GM21447 (cell line): ENCODE data around the gene SNAPC5.
"Not testable (repeated sequence)": the region's sequence is repeated elsewhere in the genome, so short reads cannot be mapped to it uniquely, and the experiment has no call there.

ENCODE experiments used
- ATAC-seq: cut with Tn5 transposase; IDR thresholded peaks from one replicate; pipeline ENCODE4 v1.9.1; 2021; ENCODE audit not compliant: unreplicated experiment

The SNAPC5 gene

DNA sequence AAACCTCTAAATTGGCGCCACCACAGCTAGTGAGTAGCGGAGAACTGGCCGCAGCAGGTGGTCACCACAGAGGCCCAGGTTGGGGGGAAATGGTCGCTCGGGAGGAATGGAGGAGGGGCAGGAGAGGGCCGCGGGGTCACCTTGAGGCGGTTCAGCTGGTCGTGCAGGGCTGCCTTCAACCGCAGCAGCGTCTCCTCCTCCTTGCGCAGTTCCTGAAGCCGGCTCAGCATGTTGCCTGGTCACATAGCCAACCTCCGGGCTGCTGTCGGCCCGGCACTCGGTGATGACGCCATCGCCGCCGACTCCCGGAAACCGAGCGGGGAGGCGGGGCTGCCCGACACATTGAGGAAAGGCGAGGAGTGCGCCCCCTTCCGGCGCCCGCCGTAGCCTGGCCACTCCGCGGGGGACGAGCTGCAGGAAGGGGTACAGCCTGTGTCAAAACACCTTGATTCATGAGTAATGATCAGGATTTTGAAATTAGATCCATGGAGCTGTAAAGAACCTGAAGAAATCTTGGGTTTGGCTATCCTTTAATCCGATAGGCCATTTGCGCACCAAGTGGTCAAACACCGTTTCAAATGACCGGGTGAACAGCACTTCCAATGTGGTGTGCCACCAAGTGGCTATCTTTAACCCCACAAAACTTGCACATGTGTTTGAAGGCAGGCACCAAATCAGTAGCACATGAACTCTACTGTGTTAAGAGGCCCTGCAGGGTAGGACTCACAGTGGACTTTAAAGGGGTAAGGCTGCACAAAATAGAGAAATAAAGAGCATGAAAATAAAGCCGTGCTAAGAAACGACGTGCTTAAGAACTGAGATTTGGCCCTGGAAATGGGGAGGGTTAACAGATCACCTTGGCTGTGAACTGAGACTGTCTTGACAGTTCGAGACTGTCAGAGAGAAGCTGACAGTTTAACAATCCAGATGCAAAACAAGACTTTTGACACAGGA lies at the start of gene SNAPC5:
SNAPC5 (minus strand) TSS at position 261 of the 954 bp plus-strand sequence; CDS start at position 230, 31 bp downstream.
- ATAC-seq = peak; percentile 78

- no peak for ATAC-seq
These were observed 47.7 kb upstream of the SNAPC5 start for GRCh38 chr15:66545255-66545654.

DNA sequence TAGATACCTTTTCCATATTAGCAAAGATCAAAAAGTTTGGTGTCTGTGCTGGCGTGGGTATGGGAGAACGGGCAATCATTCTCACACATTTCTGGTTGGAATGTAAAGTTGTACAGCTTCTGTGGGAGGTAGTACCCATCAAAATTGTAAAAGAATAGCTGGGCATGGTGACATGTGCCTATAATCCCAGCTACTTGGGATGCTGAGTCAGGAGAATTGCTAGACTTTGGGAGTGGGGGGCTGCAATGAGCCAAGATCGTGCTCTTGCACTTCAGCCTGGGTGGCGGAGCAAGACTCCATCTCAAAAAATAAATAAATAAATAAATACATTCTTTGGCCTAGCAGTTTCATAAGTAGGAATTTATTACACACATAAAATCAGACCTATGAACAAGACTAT lies 45.3 kb upstream of the SNAPC5 start:
- ATAC-seq = no peak

GRCh38 chr15:66535056-66535455 lies 37.5 kb upstream of the SNAPC5 start:
- ATAC-seq = no peak

GRCh38 chr15:66524838-66525237 lies 27.3 kb upstream of the SNAPC5 start:
- no peak for ATAC-seq

DNA sequence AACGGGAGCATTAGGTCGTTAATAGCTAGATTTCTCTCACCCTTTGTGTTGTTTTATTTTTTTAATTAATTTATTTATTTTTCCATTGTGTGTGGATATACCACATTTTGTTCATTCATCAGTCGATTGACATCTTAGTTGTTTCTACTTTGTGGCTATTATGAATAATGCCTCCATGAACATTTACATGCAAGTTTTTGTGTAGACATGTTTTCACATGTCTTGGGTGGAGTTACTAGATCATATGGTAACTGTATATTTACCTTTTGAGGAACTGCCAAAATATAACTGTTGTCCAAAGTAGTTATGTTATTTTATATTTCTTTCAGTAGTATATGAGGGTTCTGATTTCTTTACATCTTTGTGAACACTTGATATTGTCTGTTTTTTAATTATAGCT lies 26.4 kb upstream of the SNAPC5 start:
- ATAC-seq = no peak

GRCh38 chr15:66515901-66516322 lies 18.4 kb upstream of the SNAPC5 start:
- ATAC-seq = no peak

DNA sequence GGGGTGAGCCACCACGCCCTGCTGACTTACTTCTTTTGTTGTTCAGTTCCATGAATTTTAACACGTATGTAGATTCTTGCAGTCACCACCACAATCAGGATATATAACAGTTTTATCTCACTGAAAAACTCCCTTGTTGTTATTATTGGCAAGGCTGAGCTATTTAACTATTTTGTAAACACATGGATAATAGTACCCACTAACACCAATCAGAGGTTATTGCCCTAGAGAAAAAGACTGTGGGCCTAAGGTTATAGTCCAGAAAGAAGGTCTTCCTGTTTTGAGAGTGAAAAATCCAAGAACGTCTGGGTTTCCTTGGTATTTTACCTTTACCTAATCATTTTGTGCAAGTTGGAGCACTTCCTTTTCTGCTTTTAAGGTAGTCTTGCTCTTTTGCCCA lies 17.0 kb upstream of the SNAPC5 start:
- ATAC-seq = no peak

DNA sequence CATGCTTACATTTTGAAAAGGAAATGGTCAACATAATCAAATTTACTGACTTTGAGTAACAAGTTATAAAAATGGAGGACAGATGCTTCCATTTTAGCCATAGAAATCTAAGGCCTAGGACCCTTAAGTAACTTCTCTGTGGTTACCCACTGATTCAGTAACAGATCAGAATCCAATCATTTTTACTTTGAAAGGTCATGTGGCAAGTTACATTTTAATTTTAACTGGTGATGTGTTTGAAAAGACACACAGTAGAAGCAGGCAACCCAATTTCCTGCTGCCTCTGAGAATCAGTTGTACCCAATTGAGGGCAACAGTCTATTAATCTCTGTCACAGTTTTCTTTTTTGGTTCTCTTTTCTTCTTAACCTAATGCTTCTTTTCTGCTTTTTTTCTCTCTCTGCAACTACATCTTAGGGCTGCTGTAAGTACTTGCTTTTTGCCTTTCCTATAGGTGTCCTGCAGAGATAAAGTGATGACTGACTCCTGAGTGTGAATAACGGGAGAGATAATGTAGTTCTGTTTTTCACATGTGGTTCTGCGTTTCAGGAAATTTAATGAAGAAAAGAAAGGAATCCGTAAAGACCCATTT lies 10.8 kb upstream of the SNAPC5 start:
- no peak for ATAC-seq

- no peak for ATAC-seq
These were observed 8.3 kb upstream of the SNAPC5 start for GRCh38 chr15:66505818-66506217.

- peak; percentile 24 for ATAC-seq
These were observed 7.9 kb upstream of the SNAPC5 start for GRCh38 chr15:66505430-66505811.

GRCh38 chr15:66504563-66505429 lies 7.2 kb upstream of the SNAPC5 start, which contains the start of the genes RPL4 and ZWILCH:
Gene RPL4, minus strand, starts transcription at chr15:66504855. Its CDS starts 65 bp downstream, at chr15:66504790.
Gene ZWILCH, plus strand, starts transcription at chr15:66505326. Its CDS starts 13 bp downstream, at chr15:66505339.
- ATAC-seq = peak; percentile 70

DNA sequence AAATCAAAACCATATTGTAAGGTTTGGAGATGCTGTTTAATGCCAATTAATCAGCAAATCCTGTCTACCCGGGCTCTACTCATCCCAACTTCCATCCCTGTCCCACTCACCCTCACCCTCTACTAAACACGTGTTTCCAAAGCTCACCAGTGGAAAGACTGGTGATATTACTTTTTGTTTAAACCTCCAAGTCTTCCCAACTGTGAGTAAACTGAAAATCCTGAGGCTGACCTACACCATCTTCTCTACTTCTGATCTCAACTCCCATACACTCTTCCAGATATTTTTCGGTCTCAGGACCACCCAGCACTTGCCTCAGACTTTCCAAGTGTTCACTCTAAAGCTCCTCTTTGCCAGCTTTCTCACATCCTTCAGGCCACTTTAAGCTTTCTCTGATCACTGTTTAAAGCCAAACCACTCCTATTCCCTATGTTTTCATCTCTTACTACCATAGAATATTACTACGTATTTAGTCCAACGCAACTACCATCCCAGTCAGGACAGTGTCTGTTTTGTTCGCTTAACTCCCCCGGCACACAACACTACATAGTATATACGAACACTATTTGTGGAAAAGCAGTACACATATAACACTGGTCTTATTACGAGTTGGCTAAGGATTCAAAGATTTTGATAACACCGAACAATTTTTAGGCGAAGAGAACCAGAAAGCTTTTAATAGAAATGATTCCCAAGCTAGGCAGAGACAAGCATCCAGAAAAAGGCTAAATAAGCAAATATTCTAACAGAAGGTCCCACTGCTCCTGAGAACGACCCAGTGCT lies 6.4 kb upstream of the SNAPC5 start:
- ATAC-seq = no peak

DNA sequence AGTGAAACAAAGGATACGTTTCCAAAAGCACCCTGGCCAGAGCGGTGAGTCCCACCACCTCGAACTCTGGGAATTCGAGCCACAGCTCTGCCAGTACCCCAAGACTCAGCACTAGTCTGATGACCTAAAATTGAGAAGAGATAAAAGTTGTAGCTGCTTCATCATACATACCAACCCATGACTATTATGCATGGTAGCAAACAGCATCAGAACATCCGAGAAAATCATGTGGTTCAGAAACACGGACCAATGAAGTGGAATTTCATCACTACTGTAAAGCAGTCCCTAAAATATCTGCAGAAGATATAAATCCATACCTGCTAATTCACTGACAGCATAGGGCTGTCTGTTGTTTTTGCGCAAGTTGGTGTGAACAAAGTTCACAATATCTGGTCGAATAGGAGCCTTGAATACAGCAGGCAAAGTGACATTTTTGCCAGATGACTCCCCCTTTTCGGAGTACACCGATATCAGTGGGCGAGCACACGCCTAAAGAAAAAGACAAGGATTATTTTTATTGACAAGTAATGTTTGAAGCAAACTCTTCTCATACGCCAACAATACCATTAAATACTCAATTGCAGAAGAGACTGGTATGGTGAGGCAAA lies 5.6 kb upstream of the SNAPC5 start:
- ATAC-seq = not testable (repeated sequence)

DNA sequence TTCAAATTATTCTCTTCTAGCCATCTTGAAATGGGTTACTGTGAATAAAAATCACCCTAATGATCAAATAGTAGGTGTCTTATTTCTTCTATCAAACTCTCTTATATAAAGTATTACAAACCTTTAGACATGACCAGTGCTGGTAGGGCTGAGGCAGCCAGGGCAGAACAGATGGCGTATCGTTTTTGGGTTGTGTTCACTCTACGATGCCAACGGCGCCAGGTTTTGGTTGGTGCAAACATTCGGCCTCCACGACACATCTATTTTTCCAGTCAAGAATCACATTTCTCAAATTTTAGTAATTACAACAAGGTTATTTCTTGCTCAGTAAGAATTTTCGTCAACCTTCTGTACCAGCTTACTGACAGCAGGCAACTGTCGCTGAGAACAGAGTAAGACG lies 4.9 kb upstream of the SNAPC5 start:
- no peak for ATAC-seq

GRCh38 chr15:66500346-66500745 lies 2.8 kb upstream of the SNAPC5 start:
- not testable (repeated sequence) for ATAC-seq

DNA sequence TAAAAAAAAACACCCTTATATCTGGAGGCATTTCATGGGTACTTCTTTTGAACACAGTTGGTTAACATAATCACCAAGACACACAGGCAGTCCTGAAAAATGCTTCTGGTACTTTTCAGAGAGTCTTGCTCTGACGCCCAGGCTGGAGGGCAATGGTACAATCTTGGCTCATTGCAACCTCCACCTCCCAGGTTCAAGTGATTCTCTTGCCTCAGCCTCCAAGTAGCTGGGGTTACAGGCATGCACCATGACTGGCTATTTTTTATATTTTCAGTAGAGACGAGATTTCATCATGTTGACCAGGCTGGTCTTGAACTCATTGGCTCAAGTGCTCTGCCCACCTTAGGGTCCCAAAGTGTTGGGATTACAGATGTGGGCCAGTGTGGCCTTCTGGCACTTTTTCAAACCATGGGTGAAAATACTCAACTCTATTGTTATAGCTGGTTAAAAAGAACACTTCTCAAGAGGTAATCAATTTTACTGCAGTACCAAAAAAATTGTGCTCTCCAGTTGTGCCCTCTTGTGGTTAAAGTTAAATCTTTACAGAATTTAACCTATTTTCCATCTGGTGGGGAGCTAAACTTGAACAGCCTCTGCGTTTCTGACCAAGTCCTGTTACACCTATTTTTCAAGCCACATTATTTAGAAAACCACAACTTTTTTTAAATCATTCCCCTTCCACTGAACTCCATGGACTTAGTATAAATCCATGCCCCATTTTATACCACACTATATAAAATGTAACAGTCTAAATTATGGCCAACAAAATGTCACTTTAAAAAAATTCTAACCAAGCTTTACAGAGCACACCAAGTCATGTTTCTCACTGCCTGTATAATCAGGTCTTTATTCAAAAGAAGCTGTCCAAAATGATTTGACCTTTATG lies 1.2 kb upstream of the SNAPC5 start:
- ATAC-seq = no peak

DNA sequence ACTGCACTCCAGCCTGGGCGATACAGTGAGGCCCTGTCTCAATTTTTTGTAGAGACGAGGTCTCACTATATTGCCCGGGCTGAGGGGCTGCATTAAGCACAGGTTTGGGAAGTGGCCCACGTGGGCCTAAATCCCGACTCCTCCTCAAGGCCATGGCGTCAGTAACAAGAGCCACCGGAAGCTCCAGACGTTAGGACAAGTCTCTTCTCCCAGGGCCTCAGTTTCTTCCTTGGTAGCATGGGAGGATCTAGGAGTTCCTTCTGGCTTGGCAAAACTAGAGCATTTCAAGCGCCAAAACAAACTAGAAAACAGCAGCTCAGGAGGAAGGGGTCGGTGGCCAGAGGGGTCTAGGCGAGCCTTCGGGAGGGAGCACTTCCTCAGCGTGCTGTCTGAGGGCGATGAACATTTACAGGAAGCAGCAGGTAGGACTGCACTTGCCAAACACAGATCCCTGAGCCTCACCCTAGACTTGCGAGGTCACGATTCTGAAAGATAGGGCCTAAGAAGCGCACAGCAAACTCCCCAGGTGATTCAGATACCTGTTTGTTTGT lies 536 bp downstream of the SNAPC5 start:
- ATAC-seq = peak; percentile 14

DNA sequence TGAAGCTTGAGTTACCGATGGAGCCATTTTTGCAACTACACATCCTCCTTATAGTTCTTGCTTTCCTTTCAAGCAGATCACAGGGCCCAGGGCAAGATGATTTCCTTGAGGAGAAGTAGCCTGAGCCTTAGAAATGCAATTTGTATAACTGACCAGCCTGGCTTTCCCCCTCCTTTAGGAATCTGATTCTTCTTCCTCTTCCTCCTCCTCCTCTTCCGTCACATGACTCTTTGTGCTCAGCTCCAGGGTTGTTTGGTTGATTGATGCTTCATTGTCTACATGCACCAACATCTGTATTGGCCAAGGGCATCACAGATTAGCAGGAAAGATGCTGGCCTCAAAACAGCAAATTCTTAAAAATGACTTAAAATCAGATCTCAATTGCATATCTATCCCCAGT lies 3.3 kb downstream of the SNAPC5 start:
- no peak for ATAC-seq
